Transverse colon (tissue), 4 donors: ENCODE measurements around the gene KIAA1549.

Source experiments
- CTCF ChIP-seq, 5 experiments: fragments of 200-600 bp in 3 of 5; fragments of 450-650 bp in 2 of 5; sonication (generic) in 3 of 5; IDR thresholded peaks; 1 replicate in 2 of 5; 2 replicates in 3 of 5; pipeline ENCODE4 v1.5.1; 2016 to 2017; ENCODE audit warnings: antibody characterized with exemption in 5 of 5, inconsistent platforms in 3 of 5, mild to moderate bottlenecking in 2 of 5, moderate library complexity in 1 of 5
- EP300 ChIP-seq: sonication (generic); formaldehyde crosslinking; IDR thresholded peaks from one replicate; pipeline ENCODE4 v1.6.1; 2017; ENCODE audit warnings: antibody characterized with exemption, low read depth
- POLR2A ChIP-seq: fragments of 450-650 bp; IDR thresholded peaks from one replicate; pipeline ENCODE4 v1.6.1; 2016; ENCODE audit warnings: antibody characterized with exemption, mild to moderate bottlenecking, moderate library complexity
- POLR2AphosphoS5 ChIP-seq, 3 donors: sonication (generic); formaldehyde crosslinking; IDR thresholded peaks; one replicate each; pipeline ENCODE4 v1.6.1; 2016; ENCODE audit warnings: antibody characterized with exemption in 3 of 3

GRCh38 chr7:138958391-138958956 lies 22.7 kb downstream of the KIAA1549 start:
- TF ChIP-seq POLR2A (no peak), POLR2AphosphoS5 (IDR thresholded peaks at IDR 0.05) (no peak), CTCF (IDR thresholded peaks at IDR 0.05) (no peak), EP300 (no peak)
